ENCODE measurements around the gene GPR25.

- TF ChIP-seq SP1 (CRISPR knock-in tag; conservative IDR thresholded peaks at IDR 0.05) = no peak
- TF ChIP-seq NR2C2 (CRISPR knock-in tag; IDR thresholded peaks at IDR 0.05) = no peak
- no peak for TF ChIP-seq CTCF (IDR thresholded peaks at IDR 0.05)
- TF ChIP-seq NFYB (CRISPR knock-in tag; conservative IDR thresholded peaks at IDR 0.05; ENCODE audit: low read depth) = no peak
- TF ChIP-seq ZNF423 (CRISPR knock-in tag; IDR thresholded peaks at IDR 0.05) = no peak
- TF ChIP-seq CREB1 (CRISPR knock-in tag; IDR thresholded peaks at IDR 0.05) = no peak
Observed at GRCh38 chr1:200909757-200910239, 37.0 kb downstream of the GPR25 start.

All from WTC11 (cell line).